GM23248 (cell line): ENCODE data around the gene TTYH3.

Source experiments
- EZH2 ChIP-seq: fragments of 200-600 bp; sonication (generic); IDR thresholded peaks from 2 replicates; pipeline ENCODE4 v1.6.1; 2018; ENCODE audit warnings: antibody characterized with exemption, mild to moderate bottlenecking; ENCODE audit not compliant: insufficient read depth, poor library complexity, severe bottlenecking
- EZH2phosphoT487 ChIP-seq: fragments of 200-600 bp; sonication (generic); IDR thresholded peaks from 2 replicates; pipeline ENCODE4 v1.6.1; 2018; ENCODE audit warnings: antibody characterized with exemption, moderate library complexity, mild to moderate bottlenecking, low read depth; ENCODE audit not compliant: insufficient read depth

- TF ChIP-seq EZH2 (no peak), EZH2phosphoT487 (no peak)
These were observed 36.4 kb upstream of the TTYH3 start for GRCh38 chr7:2595258-2595860.
